ENCODE measurements around the gene TMUB1.

GRCh38 chr7:151062111-151062398, 21.2 kb downstream of the TMUB1 start:
- TF ChIP-seq CTCF (IDR thresholded peaks at IDR 0.05; ENCODE audit: low read length) = no peak
- TF ChIP-seq EZH2 (IDR thresholded peaks at IDR 0.05; ENCODE audit: borderline replicate concordance, low read length) = no peak
